SJCRH30 (cell line): ENCODE data around the gene FGF8. TPM values are rescaled to one million over a fixed set of nuclear protein-coding genes. Genes with fewer than 3 reads are reported as not detected.

Experiments used
- DNase-seq, 2 experiments: peaks; one replicate each; pipeline ENCODE4 v3.0.0-alpha.2; 2015 to 2020
- H3K27ac ChIP-seq: fragments of 250-450 bp; sonication (Bioruptor Pico); 2 replicates; pipeline ENCODE4 v1.5.1; 2020; ENCODE audit warnings: mild to moderate bottlenecking, moderate library complexity
- H3K27me3 ChIP-seq: fragments of 250-450 bp; sonication (Bioruptor Pico); 2 replicates; pipeline ENCODE4 v1.5.1; 2020; ENCODE audit warnings: mild to moderate bottlenecking, moderate library complexity
- H3K36me3 ChIP-seq: fragments of 250-450 bp; sonication (Bioruptor Pico); 2 replicates; pipeline ENCODE4 v1.5.1; 2020; ENCODE audit warnings: mild to moderate bottlenecking, moderate library complexity
- H3K4me1 ChIP-seq: fragments of 250-450 bp; sonication (Bioruptor Pico); 2 replicates; pipeline ENCODE4 v1.5.1; 2020; ENCODE audit warnings: mild to moderate bottlenecking, moderate library complexity
- H3K4me3 ChIP-seq: fragments of 250-450 bp; sonication (Bioruptor Pico); 2 replicates; pipeline ENCODE4 v1.5.1; 2020; ENCODE audit warnings: mild to moderate bottlenecking, moderate library complexity
- H3K9me3 ChIP-seq: fragments of 250-450 bp; sonication (Bioruptor Pico); replicated peaks from 2 replicates; pipeline ENCODE4 v1.5.1; 2020; ENCODE audit warnings: mild to moderate bottlenecking, moderate library complexity
- total RNA-seq: library from RNA; depleted of rRNA; stranded (reverse); fragments of >200 nt; shearing (Covaris generic); gene quantifications from 2 replicates; pipeline ENCODE4 v1.2.3, GENCODE V29; 2014; rRNA removed

Gene FGF8, protein sequence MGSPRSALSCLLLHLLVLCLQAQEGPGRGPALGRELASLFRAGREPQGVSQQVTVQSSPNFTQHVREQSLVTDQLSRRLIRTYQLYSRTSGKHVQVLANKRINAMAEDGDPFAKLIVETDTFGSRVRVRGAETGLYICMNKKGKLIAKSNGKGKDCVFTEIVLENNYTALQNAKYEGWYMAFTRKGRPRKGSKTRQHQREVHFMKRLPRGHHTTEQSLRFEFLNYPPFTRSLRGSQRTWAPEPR
- 115 and 123 TPM in 2 replicates for total RNA-seq

DNA sequence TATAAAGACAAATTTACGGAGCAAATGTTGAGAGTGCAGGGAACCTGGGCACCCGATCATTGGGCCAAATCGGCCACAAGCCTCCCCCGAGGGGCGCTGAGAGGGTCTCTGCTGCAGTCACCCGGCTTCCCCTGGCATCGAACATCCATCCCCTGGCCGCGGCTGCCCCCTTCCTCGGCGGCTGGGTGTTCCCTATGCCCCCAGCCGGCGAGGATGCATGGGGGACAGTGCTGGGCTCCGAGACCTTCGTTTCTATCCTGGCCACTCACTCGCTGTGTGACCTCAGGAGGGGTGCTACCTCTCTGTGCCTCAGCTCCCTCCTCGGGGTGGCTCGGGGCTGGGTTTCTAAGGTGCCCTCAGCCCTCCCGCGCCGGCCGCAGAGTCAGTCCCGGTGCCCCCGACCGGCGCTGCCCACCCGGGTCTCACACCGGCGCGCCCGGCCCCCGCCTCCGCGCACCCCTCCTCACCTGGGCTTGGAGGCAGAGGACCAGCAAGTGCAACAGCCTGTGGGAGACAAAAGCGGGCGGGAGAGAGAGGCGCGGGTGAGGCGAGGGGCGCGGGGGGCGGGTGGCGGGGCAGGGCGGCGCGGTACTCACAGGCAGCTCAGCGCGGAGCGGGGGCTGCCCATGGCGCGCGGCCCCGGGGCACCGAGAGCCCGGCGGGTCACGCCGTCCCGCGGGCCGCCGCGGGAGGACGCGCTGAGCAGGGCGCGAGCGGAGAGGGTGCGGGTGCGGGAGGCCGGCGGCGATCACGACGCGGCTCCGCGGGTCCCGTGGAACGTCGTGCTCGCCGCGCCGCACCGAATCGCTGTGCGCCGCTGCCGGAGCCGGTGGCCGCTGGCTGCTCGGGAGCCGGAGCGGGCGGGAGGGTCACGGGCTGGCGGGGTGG lies at the start of gene FGF8:
FGF8 (minus strand) TSS at position 842 of the 888 bp plus-strand sequence; CDS start at position 628, 214 bp downstream.
- Histone ChIP-seq H3K4me3 (peak within 1 kb of the TSS; percentile 72), H3K36me3 (peaks cover 35% of the 10 kb centered on the region), H3K9me3 (no peaks in the 10 kb centered on the region), H3K27me3 (no peaks in the 10 kb centered on the region), H3K27ac (peak within 1 kb of the TSS; percentile 59), H3K4me1 (peaks cover 78% of the 10 kb centered on the region)
- peak in 1 of 2 experiments; percentile 31 for DNase-seq

DNA sequence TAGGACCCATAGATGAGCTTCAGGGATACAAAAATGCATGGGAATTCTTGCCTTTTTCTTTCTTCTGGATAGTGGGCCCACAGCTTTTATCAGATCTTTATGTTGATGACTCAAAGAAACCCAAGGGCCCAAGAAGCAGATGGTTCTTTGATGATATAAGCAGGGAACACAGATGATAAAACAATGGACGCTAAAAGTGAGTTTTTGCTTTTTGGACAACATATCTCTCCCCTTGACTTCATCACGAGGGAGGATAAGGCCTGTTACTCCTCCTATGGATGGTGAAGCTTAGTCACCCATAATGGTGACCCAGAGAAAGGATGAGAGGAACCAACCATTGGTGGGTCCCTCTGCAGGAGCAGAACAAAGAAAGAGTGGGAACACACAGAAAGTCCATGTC lies 48.8 kb upstream of the FGF8 start:
- no peaks in the 10 kb centered on the region for H3K9me3 ChIP-seq
- H3K4me1 ChIP-seq: no peaks in the 10 kb centered on the region
- no peak overlapping the region for H3K4me3 ChIP-seq
- no peaks in the 10 kb centered on the region for H3K36me3 ChIP-seq
- H3K27ac ChIP-seq: no peak overlapping the region
- H3K27me3 ChIP-seq: no peaks in the 10 kb centered on the region
- no peak for DNase-seq

DNA sequence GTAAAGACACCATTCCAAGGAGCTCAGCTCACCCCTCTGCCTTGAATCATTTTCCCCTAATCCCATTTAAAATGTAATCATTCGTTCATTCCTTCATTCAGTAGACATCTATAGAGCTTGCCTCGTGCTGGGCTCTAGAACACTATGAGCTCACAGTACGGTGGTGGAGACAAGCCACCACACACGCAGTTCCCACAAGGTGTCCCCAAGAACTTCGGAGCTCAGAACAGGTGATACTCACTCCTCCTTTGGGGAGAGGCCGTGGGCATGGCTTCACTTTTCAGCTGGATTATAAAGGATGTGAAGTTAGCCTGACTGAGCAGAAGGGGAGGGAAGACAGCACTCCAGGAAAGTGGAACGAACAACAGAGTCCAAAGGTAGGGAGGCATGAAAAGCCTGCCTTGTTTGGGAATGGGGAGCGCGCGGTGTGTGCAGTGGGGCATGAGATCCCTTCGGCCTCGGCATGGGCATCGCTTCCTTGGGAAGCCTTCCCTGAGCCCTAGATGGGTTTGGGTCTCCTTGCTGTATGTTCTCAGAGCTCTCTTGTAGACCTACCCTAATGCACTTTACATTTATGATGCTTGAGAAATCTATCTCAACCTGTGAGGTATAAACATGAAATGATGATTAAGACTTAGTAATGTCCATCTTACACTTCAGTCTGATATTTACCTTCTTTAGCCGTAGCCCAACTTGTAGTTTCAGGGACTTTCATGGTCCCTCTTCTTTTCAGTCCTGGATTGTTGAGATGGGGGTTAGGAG lies 43.1 kb upstream of the FGF8 start:
- DNase-seq: peak in 1 of 2 experiments; percentile 51

DNA sequence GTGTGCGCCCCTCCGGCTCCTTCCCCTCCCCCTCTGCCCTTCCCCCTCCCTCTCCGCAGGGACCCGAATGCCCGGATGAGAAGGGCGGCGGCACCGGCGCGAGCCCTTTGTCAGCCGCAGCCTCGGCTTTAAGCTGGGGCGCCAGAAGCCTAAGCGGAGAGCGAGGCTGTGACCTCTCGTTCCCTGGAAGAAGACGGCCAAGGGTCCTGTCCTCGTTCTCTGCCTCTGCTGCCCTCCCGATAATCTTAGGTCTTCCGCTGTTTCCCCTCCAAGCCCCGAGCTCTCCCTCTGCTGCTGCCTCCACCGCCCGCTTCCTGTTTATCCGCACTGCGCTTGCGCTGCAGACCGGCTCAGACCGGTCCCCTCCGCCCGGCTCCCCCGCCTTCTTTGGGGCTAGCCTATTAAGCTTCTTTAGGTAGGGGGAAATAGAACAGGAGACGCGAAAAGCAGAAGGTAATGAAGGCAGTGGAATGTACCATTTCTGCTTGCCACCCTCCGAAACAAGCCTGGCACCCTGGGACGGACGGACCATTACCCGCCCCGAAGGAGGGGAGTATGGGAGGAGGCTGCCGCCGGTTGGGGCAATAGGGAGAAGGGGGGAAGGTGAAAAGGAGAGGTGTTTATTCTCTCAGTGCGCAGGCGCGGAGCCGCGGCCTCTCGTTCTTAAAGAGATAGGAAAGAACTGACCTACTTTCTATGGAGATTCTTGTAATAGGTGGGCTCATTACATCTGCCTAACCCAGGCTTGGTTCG lies 42.4 kb upstream of the FGF8 start, which contains the start of gene OGA:
OGA (minus strand) TSS at position 326 of the 753 bp plus-strand sequence. CDS start 422 bp downstream, outside the sequence.
- peak; percentile 100 for DNase-seq

More for the DNA sequence above, 43.1 kb upstream of the FGF8 start:
- Histone ChIP-seq H3K27ac (peak overlapping the region; percentile 80; the same call in 1 of the 2 replicates), H3K36me3 (no peaks in the 10 kb centered on the region), H3K27me3 (no peaks in the 10 kb centered on the region), H3K4me1 (0 out of 2 replicates have a peak, but pooled peaks cover 2% of the 10 kb centered on the region), H3K9me3 (no peaks in the 10 kb centered on the region), H3K4me3 (peak overlapping the region; percentile 78)

DNA sequence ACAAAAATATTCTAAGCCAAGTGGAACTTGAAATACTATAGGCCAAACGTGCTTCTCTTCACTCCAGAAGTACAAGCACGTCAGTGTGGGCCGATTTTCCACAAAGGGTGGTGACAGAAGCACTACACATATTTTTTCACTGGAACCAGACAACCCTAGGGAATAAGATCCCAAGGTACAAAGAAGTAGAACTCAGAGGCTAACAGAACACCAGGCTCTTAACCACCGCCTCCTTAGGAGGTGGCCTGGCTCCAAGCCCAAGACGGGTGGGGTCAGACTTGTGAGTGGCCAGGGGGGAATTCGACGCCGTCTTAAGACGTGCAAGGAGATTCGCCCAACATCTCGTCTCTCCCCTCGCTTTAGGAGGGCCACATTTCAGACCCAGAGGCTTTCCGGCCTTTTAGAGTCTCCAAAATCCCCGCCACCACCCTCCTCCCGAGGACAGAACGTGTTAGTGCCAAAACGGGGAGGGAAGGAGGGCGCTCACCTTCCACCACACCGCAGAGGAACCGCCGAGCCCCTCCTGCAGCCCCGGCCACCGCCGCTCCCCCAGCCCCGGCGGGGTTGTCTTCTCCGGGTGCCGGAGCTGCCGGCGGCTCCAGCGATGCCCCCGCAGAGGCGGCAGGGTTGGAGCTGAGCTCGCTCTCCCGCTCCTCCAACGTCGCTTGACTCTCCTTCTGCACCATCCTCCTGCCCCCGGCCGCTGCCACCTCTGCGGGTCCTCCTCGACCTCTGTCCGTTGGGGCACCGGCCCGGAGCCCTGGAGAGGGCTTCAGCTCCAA lies 41.6 kb upstream of the FGF8 start:
- peaks cover 10% of the 10 kb centered on the region for H3K36me3 ChIP-seq
- H3K27me3 ChIP-seq: no peaks in the 10 kb centered on the region
- peak overlapping the region; percentile 78 for H3K4me3 ChIP-seq
- peak overlapping the region; percentile 80 for H3K27ac ChIP-seq
- peak; percentile 30 to 63 for DNase-seq
- H3K9me3 ChIP-seq: no peaks in the 10 kb centered on the region
- H3K4me1 ChIP-seq: 0 out of 2 replicates have a peak, but pooled peaks cover 2% of the 10 kb centered on the region

More for the DNA sequence above, 42.4 kb upstream of the FGF8 start, which contains the start of gene OGA:
- Histone ChIP-seq H3K36me3 (peaks cover 2% of the 10 kb centered on the region), H3K4me1 (0 out of 2 replicates have a peak, but pooled peaks cover 2% of the 10 kb centered on the region), H3K4me3 (peak within 1 kb of the TSS; percentile 78), H3K27me3 (no peaks in the 10 kb centered on the region), H3K9me3 (no peaks in the 10 kb centered on the region), H3K27ac (peak within 1 kb of the TSS; percentile 80)

DNA sequence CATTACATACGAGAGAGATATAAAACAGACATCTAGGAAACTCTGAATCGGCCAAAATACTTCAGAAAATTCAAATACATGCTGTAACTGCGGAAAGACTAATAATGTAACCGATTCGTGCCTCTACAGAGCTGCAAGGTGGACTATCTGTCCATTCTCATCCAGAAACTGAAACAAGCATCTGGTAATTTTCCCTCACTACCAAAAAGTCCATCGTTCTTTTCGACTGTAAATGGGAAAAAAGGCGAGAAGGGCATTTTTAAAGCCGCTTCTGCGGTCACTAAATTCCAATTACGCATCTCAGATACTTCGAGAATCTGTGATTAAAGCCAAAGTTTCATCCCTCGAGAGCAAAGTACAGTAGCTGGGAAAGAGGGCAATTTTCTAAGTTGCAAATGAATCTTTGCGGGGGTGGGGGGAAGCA lies 41.0 kb upstream of the FGF8 start:
- DNase-seq: no peak
- Histone ChIP-seq H3K27me3 (no peaks in the 10 kb centered on the region), H3K27ac (no peak overlapping the region; the same call in 1 of the 2 replicates), H3K4me1 (0 out of 2 replicates have a peak, but pooled peaks cover 2% of the 10 kb centered on the region), H3K4me3 (peak overlapping the region; percentile 78), H3K9me3 (no peaks in the 10 kb centered on the region), H3K36me3 (peaks cover 16% of the 10 kb centered on the region)

DNA sequence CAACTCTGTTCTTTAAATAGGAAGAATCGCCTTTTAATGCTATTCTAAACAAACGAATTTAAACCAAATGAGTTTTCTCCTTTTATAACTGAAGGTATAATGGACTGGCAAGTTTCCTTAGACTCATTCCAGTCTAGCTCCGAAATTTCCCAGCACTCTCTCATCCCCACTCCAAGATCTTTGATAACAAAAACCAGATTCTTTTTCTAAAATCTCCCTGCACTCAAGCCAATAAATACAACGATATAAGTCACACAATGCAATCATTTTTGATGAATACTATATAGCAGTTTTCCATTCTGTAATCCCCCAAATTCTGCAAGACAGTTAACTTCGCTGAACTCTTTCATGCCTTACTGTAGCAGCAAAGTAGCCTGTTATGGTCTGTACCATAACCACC lies 40.5 kb upstream of the FGF8 start:
- DNase-seq: no peak
- Histone ChIP-seq H3K36me3 (peaks cover 21% of the 10 kb centered on the region), H3K9me3 (no peaks in the 10 kb centered on the region), H3K27me3 (no peaks in the 10 kb centered on the region), H3K4me1 (0 out of 2 replicates have a peak, but pooled peaks cover 2% of the 10 kb centered on the region), H3K4me3 (peak overlapping the region; percentile 78), H3K27ac (no peak overlapping the region)

DNA sequence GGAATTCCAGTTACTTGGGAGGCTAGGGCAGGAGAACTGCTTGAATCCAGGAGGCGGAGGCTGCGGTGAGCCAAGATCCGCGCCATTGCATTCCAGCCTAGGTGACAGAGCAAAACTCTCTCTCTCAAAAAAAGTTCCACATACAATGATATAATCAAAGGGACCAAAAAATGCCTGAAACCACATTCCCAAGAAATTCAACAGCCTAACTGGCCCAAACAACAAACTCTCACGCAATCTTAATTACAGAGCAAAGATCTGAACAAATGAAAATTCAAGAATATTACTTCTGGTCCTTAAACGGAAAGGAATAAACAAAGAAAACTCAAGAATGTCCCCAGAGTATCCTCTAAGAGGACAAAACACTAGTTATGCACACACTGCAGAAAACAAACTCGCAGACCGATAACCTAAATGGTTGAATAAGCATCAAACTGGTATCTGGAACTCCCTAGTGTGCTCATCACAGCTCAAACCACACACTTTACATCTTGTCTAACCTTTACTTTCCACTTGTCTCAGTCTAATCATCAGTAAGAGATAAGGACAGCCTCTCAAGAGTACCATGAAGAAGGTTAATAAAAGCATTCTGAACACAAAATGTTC lies 38.7 kb upstream of the FGF8 start:
- no peak for DNase-seq
- H3K36me3 ChIP-seq: peaks cover 37% of the 10 kb centered on the region
- H3K27ac ChIP-seq: no peak overlapping the region
- 0 out of 2 replicates have a peak, but pooled peaks cover 2% of the 10 kb centered on the region for H3K4me1 ChIP-seq
- no peak overlapping the region; the same call in 1 of the 2 replicates for H3K4me3 ChIP-seq
- H3K9me3 ChIP-seq: no peaks in the 10 kb centered on the region
- H3K27me3 ChIP-seq: no peaks in the 10 kb centered on the region

DNA sequence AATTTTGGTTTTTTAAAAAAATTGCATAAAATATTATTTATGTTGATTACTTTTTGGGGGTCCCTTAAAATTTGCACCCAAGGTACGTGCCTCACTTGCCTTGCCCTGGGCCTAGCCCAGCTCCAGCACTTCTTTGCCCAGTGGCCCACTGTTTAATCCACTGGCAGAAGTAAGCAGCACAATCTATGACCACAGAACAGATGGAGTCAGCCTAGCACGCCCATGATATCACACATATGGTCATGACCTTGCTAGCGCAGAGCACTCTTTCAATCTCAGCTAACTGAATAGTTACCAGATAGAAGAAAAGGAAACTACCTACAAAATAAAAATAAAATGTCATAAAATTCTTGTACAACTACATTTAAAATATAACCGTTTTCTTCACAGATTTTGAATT lies 36.7 kb upstream of the FGF8 start:
- peaks cover 56% of the 10 kb centered on the region for H3K36me3 ChIP-seq
- DNase-seq: no peak
- H3K4me3 ChIP-seq: no peak overlapping the region
- no peak overlapping the region for H3K27ac ChIP-seq
- H3K27me3 ChIP-seq: no peaks in the 10 kb centered on the region
- H3K9me3 ChIP-seq: no peaks in the 10 kb centered on the region
- no peaks in the 10 kb centered on the region for H3K4me1 ChIP-seq

DNA sequence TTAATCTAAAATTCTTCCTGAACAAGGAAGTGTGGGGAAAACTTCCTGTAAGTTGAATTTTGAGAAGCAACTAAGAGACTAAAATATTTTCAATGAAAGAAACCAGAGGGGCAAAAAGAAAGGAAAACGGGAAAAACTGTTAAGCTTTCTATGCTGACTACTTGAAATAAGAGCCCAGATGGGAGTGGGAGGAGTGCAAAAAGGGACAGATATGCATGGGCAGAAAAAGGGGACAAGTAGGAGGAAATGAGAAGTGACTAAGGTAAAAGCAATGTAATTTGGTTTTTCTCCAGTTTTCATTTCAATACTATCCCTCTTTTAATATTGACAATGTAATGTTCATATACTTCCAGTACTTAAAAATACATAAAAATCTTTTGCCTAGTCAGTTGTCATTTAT lies 31.2 kb upstream of the FGF8 start:
- no peak for DNase-seq
- Histone ChIP-seq H3K27ac (no peak overlapping the region), H3K4me3 (no peak overlapping the region), H3K4me1 (no peaks in the 10 kb centered on the region), H3K27me3 (no peaks in the 10 kb centered on the region), H3K9me3 (no peaks in the 10 kb centered on the region), H3K36me3 (peaks cover 89% of the 10 kb centered on the region)

DNA sequence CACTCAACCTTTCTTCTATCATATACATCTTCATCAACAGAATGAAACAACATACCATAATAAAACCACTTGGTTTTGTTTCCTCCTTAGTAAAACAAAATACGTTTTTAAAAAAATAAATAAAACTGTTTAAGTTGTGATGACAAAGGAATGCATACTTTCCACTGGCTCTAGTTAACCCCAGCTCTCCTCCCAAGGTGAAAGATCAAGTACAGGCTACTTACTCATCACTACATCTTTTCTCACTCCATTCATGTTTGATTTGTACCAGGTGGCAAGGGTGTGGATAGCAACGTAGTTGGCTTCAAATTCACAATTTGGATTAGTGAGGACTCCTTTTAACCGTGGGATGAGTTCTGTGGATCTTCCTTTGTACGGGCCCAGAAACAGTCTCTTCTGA lies 27.6 kb upstream of the FGF8 start:
- Histone ChIP-seq H3K27ac (no peak overlapping the region), H3K36me3 (peaks cover 91% of the 10 kb centered on the region), H3K4me3 (no peak overlapping the region), H3K9me3 (no peaks in the 10 kb centered on the region), H3K27me3 (no peaks in the 10 kb centered on the region), H3K4me1 (no peaks in the 10 kb centered on the region)
- no peak for DNase-seq

DNA sequence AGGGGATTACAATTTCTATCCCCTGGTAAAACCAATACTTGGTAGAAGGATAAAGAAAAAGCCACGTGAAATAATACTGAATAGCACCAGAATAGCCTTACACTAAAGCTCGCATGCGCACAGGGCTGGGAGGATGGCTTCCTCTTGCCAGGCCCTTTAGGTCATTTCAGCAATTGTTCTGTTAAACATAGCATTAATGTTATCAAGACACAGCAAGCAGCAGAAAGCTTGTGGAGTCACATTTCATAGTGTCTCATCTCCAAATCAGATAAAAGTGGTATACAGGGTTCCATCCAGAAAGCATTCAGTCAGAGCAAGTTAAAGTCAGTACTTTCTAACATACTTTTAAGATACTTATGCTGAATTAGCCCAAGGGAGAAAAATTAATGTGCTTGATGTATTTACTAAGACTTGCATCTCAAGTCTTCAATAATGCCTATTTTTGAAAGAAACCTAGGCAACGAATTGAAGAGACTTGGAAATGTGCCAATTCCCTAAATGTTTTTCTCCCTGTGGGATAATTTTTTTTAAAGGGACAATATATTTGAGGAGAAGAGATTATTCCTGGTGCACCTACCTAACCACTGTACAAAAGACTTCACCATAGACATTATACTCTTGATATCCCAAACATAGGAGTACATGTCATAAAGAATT lies 21.6 kb upstream of the FGF8 start:
- Histone ChIP-seq H3K27ac (no peak overlapping the region), H3K36me3 (peaks cover 95% of the 10 kb centered on the region), H3K4me3 (no peak overlapping the region), H3K27me3 (no peaks in the 10 kb centered on the region), H3K9me3 (no peaks in the 10 kb centered on the region), H3K4me1 (no peaks in the 10 kb centered on the region)
- DNase-seq: no peak
